ENCODE measurements around the gene SAMSN1. TPM values are rescaled to one million over a fixed set of nuclear protein-coding genes. Genes with fewer than 3 reads are reported as not detected.

The SAMSN1 gene
- total and polyA plus RNA-seq, 9 of the 15 experiments (the other 6 are each of a cell fraction or from before 2014, with no cell fraction given), result 101 to 223 (median 159) TPM

DNA sequence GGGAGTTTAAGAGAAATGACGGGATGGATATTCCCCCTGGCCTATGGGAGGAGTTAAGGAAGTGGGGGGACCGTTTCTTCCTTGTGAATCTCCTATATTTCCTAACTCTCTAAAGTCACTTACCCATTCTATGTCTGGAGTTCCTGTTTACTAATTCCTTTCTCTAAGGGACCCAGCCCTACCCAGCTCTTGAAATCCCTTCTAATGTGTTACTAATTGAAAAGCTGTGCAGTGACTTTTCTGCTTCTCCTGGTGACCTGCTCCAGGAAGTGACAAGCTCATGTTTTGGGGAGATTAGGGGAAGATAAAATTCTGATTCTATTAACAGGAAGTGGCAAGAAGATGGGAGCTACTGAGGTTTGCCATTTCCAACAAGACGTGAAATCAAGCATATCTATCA, 4.0 kb upstream of the SAMSN1 start (continued):
- TF ChIP-seq AFF4 (CRISPR knock-in tag; IDR thresholded peaks at IDR 0.05) (no peak), L3MBTL2 (IDR thresholded peaks at IDR 0.05) (no peak), SMAD3 (CRISPR knock-in tag; conservative IDR thresholded peaks at IDR 0.05) (no peak), GABPA (tag; conservative IDR thresholded peaks at IDR 0.05; ENCODE audit: low read depth) (peak; percentile 72), FOSL1 (tag; conservative IDR thresholded peaks at IDR 0.05) (0 out of 2 replicates have a peak, but pooled peaks have one; percentile 39), TSC22D4 (tag; IDR thresholded peaks at IDR 0.05) (no peak), COPS2 (conservative IDR thresholded peaks at IDR 0.05) (no peak), SPI1 (IDR thresholded peaks at IDR 0.05; ENCODE audit: borderline replicate concordance, low read depth, low read length) (peak; percentile 81), ARID1B (IDR thresholded peaks at IDR 0.05) (peak; percentile 57), ZNF766 (CRISPR knock-in tag; conservative IDR thresholded peaks at IDR 0.05) (no peak), ZNF175 (CRISPR knock-in tag; IDR thresholded peaks at IDR 0.05; ENCODE audit: low read depth) (peak; percentile 57; the same call in 1 of the 2 replicates), ZNF184 (CRISPR knock-in tag; IDR thresholded peaks at IDR 0.05) (no peak), ZNF212 (CRISPR knock-in tag; IDR thresholded peaks at IDR 0.05) (no peak), ZNF253 (CRISPR knock-in tag; conservative IDR thresholded peaks at IDR 0.05) (no peak), ZNF695 (CRISPR knock-in tag; IDR thresholded peaks at IDR 0.05) (no peak), ERF (CRISPR knock-in tag; IDR thresholded peaks at IDR 0.05) (no peak), FOXM1 (IDR thresholded peaks at IDR 0.05; ENCODE audit: low read depth) (0 out of 2 replicates have a peak, but pooled peaks have one; percentile 30), FOXM1 (CRISPR knock-in tag; IDR thresholded peaks at IDR 0.05; ENCODE audit: low read depth) (no peak)
- TF ChIP-seq, protein P1, sequence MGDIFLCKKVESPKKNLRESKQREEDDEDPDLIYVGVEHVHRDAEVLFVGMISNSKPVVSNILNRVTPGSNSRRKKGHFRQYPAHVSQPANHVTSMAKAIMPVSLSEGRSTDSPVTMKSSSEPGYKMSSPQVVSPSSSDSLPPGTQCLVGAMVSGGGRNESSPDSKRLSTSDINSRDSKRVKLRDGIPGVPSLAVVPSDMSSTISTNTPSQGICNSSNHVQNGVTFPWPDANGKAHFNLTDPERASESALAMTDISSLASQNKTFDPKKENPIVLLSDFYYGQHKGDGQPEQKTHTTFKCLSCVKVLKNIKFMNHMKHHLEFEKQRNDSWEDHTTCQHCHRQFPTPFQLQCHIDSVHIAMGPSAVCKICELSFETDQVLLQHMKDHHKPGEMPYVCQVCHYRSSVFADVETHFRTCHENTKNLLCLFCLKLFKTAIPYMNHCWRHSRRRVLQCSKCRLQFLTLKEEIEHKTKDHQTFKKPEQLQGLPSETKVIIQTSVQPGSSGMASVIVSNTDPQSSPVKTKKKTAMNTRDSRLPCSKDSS (IDR thresholded peaks at IDR 0.05; ENCODE audit: low read depth, partially characterized antibody), result no peak
- TF ChIP-seq, protein P2, sequence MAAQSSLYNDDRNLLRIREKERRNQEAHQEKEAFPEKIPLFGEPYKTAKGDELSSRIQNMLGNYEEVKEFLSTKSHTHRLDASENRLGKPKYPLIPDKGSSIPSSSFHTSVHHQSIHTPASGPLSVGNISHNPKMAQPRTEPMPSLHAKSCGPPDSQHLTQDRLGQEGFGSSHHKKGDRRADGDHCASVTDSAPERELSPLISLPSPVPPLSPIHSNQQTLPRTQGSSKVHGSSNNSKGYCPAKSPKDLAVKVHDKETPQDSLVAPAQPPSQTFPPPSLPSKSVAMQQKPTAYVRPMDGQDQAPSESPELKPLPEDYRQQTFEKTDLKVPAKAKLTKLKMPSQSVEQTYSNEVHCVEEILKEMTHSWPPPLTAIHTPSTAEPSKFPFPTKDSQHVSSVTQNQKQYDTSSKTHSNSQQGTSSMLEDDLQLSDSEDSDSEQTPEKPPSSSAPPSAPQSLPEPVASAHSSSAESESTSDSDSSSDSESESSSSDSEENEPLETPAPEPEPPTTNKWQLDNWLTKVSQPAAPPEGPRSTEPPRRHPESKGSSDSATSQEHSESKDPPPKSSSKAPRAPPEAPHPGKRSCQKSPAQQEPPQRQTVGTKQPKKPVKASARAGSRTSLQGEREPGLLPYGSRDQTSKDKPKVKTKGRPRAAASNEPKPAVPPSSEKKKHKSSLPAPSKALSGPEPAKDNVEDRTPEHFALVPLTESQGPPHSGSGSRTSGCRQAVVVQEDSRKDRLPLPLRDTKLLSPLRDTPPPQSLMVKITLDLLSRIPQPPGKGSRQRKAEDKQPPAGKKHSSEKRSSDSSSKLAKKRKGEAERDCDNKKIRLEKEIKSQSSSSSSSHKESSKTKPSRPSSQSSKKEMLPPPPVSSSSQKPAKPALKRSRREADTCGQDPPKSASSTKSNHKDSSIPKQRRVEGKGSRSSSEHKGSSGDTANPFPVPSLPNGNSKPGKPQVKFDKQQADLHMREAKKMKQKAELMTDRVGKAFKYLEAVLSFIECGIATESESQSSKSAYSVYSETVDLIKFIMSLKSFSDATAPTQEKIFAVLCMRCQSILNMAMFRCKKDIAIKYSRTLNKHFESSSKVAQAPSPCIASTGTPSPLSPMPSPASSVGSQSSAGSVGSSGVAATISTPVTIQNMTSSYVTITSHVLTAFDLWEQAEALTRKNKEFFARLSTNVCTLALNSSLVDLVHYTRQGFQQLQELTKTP (IDR thresholded peaks at IDR 0.05; ENCODE audit: low read depth in 1 of 2, partially characterized antibody in 2 of 2), result peak in 1 of 2 experiments; percentile 21
- TF ChIP-seq, protein P3, sequence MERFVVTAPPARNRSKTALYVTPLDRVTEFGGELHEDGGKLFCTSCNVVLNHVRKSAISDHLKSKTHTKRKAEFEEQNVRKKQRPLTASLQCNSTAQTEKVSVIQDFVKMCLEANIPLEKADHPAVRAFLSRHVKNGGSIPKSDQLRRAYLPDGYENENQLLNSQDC (CRISPR knock-in tag; IDR thresholded peaks at IDR 0.05), result no peak

Data from K562 (cell line).